HFFc6 (cell line): ENCODE data around the gene CST4. TPM values are rescaled to one million over a fixed set of nuclear protein-coding genes. Genes with fewer than 3 reads are reported as not detected.
"Not testable (repeated sequence)": the region's sequence is repeated elsewhere in the genome, so short reads cannot be mapped to it uniquely, and the experiment has no call there.

Experiments
- DNase-seq: peaks from one replicate; pipeline ENCODE4 v3.0.0-alpha.2; 2018
- H3K27ac Mint-ChIP-seq: 2 replicates; pipeline ENCODE4 v1.8.0; 2020; ENCODE audit warnings: mild to moderate bottlenecking, mixed read lengths
- H3K27me3 Mint-ChIP-seq: 2 replicates; pipeline ENCODE4 v1.8.0; 2021; ENCODE audit warnings: mild to moderate bottlenecking, moderate library complexity, mixed read lengths; ENCODE audit not compliant: insufficient read depth
- H3K36me3 Mint-ChIP-seq: 2 replicates; pipeline ENCODE4 v1.8.0; 2021; ENCODE audit warnings: low read depth, mixed read lengths
- H3K4me1 Mint-ChIP-seq: 2 replicates; pipeline ENCODE4 v1.8.0; 2020; ENCODE audit warnings: low read depth, mixed read lengths
- H3K4me3 Mint-ChIP-seq: 2 replicates; pipeline ENCODE4 v1.8.0; 2020; ENCODE audit warnings: mild to moderate bottlenecking, moderate library complexity, mixed read lengths
- H3K9me3 Mint-ChIP-seq: 2 replicates; pipeline ENCODE4 v1.8.0; 2020; ENCODE audit warnings: mild to moderate bottlenecking, mixed read lengths
- total RNA-seq, 6 experiments: library from RNA; stranded (reverse); fragmentation: NEBNext Ultra II Directional; extraction: Animal tissue kit (Norgen Biotek cat#: 25700); gene quantifications; 2 replicates in 1 of 6; 3 replicates in 5 of 6; pipeline ENCODE4 v1.2.3, GENCODE V29; 2021
- TF ChIP-seq, protein P1 (sequence below): fragments of 200-600 bp; sonication (generic); IDR thresholded peaks from 2 replicates; pipeline ENCODE4 v1.5.0; 2021; ENCODE audit warnings: antibody characterized with exemption, mild to moderate bottlenecking

Gene CST4
- total RNA-seq, 6 experiments from 2014 or later: not detected

DNA sequence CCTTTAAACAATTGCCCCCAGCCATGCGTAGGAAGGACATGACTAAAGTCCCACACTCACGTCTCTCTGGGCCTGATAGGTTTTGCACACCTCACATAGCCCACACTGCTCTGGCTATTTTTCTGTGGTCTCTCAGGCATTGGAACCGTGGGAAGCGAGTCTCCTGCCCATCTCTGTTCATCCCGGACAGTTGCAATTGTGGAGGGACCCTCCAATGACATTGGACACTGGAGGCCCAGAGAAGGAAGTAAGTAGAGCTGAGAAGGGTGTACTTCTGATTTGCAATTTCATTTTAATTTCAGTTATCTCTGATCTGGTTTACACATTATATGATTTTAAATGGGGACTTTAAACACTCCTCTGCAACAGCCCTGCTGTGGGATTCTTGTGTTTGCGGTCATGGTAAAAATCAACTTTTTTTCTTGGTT, 27.8 kb downstream of the CST4 start:
- Mint-ChIP-seq H3K36me3 (no peaks in the 10 kb centered on the region), H3K4me3 (no peak overlapping the region), H3K9me3 (no peaks in the 10 kb centered on the region), H3K27ac (no peak overlapping the region), H3K27me3 (peaks cover 5% of the 10 kb centered on the region), H3K4me1 (peaks cover 10% of the 10 kb centered on the region)
- TF ChIP-seq, protein P1, sequence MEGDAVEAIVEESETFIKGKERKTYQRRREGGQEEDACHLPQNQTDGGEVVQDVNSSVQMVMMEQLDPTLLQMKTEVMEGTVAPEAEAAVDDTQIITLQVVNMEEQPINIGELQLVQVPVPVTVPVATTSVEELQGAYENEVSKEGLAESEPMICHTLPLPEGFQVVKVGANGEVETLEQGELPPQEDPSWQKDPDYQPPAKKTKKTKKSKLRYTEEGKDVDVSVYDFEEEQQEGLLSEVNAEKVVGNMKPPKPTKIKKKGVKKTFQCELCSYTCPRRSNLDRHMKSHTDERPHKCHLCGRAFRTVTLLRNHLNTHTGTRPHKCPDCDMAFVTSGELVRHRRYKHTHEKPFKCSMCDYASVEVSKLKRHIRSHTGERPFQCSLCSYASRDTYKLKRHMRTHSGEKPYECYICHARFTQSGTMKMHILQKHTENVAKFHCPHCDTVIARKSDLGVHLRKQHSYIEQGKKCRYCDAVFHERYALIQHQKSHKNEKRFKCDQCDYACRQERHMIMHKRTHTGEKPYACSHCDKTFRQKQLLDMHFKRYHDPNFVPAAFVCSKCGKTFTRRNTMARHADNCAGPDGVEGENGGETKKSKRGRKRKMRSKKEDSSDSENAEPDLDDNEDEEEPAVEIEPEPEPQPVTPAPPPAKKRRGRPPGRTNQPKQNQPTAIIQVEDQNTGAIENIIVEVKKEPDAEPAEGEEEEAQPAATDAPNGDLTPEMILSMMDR: no peak
- DNase-seq: no peak

DNA sequence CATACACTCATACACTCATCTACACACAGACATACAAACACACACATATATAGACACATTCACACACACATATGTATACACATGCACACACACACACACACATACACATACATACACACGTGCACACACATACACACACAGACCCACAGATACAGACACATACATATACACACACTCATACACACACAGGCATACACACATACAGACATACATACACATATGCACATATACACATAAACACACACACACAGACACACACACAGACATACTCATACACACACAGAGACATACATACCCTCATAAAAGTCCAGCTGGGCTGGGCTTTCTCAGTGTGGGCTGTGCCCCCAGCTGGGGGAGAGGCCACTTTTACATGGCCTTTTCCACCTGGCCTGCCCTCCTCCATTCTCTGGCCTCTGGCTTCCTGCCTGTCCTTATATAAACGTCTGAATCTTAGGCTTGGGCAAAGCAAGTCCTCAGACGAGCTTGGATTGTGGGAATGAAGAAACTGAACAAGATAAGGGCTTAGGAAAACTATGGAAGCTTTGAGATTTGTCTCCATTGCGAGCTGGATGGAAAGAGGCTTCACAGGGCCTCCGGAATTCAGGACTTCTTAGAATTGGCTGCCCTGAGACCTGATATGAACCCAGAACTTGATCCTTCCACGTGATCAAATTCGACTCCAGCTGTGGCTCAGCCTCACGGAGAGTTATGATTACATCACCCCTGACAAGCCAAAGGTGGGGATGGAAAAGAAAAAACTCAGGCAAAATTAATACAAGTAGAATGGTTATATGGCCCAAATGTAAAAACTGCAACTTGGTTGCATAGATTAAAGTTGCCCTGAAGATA, 28.6 kb downstream of the CST4 start:
- TF ChIP-seq, protein P1: no peak
- Mint-ChIP-seq H3K4me1 (peaks cover 10% of the 10 kb centered on the region), H3K27me3 (peaks cover 9% of the 10 kb centered on the region), H3K9me3 (no peaks in the 10 kb centered on the region), H3K4me3 (no peak overlapping the region), H3K27ac (no peak overlapping the region), H3K36me3 (no peaks in the 10 kb centered on the region)
- no peak for DNase-seq

DNA sequence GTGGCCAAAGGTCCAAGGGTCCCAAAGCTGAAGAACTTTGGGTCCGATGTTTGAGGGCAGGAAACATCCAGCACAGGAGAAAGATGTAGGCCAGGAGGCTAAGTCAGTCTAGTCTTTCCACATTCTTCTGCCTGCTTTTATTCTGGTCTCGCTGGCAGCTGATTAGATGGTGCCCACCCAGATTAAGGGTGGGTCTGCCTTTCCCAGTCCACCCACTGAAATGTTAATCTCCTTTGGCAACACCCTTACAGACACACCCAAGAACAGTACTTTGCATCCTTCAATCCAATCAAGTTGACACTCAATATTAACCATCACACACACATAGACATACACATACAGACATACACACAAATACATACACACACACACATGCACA, 29.2 kb downstream of the CST4 start:
- H3K27ac Mint-ChIP-seq, H3K27me3 Mint-ChIP-seq, H3K36me3 Mint-ChIP-seq, H3K4me3 Mint-ChIP-seq, H3K9me3 Mint-ChIP-seq, DNase-seq: not testable (repeated sequence)
- peaks cover 10% of the 10 kb centered on the region for H3K4me1 Mint-ChIP-seq

DNA sequence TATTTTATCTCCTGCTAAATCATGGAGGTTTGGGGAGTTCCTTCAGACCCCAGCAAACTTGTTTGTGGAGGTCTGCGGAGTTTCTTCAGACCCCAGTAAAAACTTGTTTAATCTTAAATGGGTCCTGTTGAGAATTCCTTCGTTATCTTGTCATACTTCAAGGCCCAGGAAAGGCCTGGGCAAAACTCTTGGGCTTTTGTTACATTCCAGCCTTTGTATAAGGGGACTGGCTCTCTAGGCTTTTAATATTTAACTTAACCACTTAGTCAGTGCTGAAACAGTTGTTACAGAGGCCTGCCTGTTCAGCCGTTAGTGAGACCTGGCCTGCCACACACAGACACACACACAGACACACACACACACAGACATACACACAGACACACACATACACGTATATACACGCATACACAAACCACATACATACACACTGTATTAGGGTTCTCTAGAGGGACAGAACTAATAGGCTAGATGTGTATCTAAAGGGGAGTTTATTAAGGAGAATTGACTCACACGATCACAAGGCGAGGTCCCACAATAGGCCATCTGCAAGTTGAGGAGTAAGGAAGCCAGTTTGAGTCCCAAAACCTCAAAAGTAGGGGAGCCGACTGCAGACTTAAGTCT, 29.7 kb downstream of the CST4 start:
- no peak for DNase-seq
- H3K36me3 Mint-ChIP-seq: no peaks in the 10 kb centered on the region
- no peak overlapping the region for H3K4me3 Mint-ChIP-seq
- H3K27me3 Mint-ChIP-seq: peaks cover 10% of the 10 kb centered on the region
- TF ChIP-seq, protein P1: no peak
- H3K27ac Mint-ChIP-seq: no peak overlapping the region
- no peaks in the 10 kb centered on the region for H3K9me3 Mint-ChIP-seq
- peaks cover 10% of the 10 kb centered on the region for H3K4me1 Mint-ChIP-seq

DNA sequence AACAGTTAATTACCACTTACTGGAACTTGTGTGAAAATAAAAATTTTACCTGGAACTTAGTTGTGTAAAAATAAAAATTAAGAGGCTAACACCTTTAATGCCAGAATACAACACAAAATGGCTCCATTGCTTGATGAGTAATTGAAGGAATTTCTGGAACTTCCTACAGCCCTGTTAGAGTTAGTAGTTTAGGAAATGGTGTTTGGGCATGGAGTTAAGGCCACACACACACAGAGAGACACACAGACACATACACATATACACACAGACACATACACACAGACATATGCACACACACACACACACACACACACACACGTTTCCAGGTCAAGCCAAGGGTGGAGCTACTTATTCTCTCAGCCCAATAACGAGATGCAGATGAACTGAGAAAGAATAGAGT, 30.5 kb downstream of the CST4 start:
- H3K4me3 Mint-ChIP-seq: no peak overlapping the region
- H3K9me3 Mint-ChIP-seq: no peaks in the 10 kb centered on the region
- H3K27ac Mint-ChIP-seq: no peak overlapping the region
- no peaks in the 10 kb centered on the region for H3K36me3 Mint-ChIP-seq
- DNase-seq: no peak
- peaks cover 8% of the 10 kb centered on the region; the same call in 1 of the 2 replicates for H3K27me3 Mint-ChIP-seq
- peaks cover 10% of the 10 kb centered on the region for H3K4me1 Mint-ChIP-seq
- TF ChIP-seq, protein P1: no peak

DNA sequence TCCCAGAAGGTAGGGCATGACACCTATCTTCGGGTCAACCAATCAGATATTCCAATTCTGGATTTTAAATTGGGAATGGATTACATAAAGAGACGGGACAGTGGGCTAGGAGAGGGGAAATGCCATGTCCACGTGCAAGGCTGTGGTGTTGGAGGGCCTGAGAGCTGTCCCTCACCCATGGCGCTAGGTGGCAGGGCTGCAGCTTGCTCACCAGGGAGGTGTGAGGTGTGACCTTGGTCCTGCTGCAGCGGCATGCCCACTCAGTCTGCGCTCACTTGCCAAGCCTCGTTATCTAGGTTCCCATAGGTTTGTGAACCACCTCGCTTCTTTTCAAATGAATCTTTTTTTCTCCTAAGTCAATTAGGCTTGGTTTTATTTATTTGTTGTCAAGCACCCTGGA, 31.6 kb downstream of the CST4 start:
- H3K27me3 Mint-ChIP-seq: peaks cover 8% of the 10 kb centered on the region; the same call in 1 of the 2 replicates
- H3K27ac Mint-ChIP-seq: no peak overlapping the region
- H3K4me3 Mint-ChIP-seq: no peak overlapping the region
- TF ChIP-seq, protein P1: no peak
- no peaks in the 10 kb centered on the region for H3K9me3 Mint-ChIP-seq
- peaks cover 10% of the 10 kb centered on the region for H3K4me1 Mint-ChIP-seq
- DNase-seq: no peak
- H3K36me3 Mint-ChIP-seq: no peaks in the 10 kb centered on the region
